ENCODE results near the gene TNN. TPM values are rescaled to one million over a fixed set of nuclear protein-coding genes. Genes with fewer than 3 reads are reported as not detected.
A peak's percentile ranks its signal among the peaks of the same experiment; 100 is the strongest.

Gene TNN
- total RNA-seq, 1 experiment from 2014 or later, result not detected

DNA sequence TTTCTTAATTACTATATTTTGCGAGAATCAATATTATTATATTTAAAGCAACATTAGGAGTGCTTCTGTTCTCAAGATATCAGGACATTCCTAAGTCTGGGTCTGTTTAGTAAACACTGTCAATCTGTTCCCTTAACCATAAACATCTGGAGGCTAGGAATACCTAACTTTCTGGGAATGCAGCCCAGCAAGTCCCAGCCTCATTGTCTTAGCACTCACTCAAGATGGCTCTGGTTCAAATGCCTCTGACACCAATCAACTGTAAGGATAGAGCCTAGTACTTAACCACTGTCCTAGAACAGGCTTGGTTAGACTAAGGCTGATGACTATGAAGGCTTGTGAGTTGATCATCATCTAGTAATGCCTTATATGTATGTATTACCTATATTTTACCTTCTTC, 61.5 kb downstream of the TNN start:
- POLR2A ChIA-PET (ENCODE audit: unreplicated experiment), result no interaction called here
- Histone ChIP-seq H3K36me3 (ENCODE audit: low read depth, low read length) (no peaks in the 10 kb centered on the region), H3K9me3 (ENCODE audit: low read length) (no peaks in the 10 kb centered on the region), H3K9ac (ENCODE audit: low read length) (no peak overlapping the region), H2AFZ (ENCODE audit: low read length) (no peak overlapping the region), H3K27me3 (ENCODE audit: low read length) (no peaks in the 10 kb centered on the region), H3K79me2 (ENCODE audit: low read length) (no peaks in the 10 kb centered on the region), H3F3A (ENCODE audit: low read length, unreplicated experiment) (no peaks in the 10 kb centered on the region), H3K4me3 (ENCODE audit: low read length) (no peak overlapping the region), H3K9me2 (replicated peaks; ENCODE audit: low read length) (no peaks in the 10 kb centered on the region), H3K4me1 (ENCODE audit: insufficient read depth, low read length) (no peaks in the 10 kb centered on the region), H3K4me2 (ENCODE audit: low read length) (no peak overlapping the region), H4K20me1 (ENCODE audit: low read length) (no peaks in the 10 kb centered on the region), H3K27ac (ENCODE audit: low read length) (no peak overlapping the region)
- CTCF ChIA-PET, result no interaction called here
- ATAC-seq, result no peak
- intact Hi-C loops (cut with micrococcal nuclease), result no loop called here
- no TSS peak for BruUV-seq (replicated peaks)
- peak; percentile 39 for DNase-seq
- TF ChIP-seq EZH2phosphoT487 (IDR thresholded peaks at IDR 0.05; ENCODE audit: borderline replicate concordance, low read length) (no peak), EZH2 (IDR thresholded peaks at IDR 0.05; ENCODE audit: low read length, unreplicated experiment) (no peak), CTCF (conservative IDR thresholded peaks at IDR 0.05; ENCODE audit: low read depth, low read length) (no peak)

GRCh38 chr1:175129644-175129996, 62.0 kb downstream of the TNN start:
- DNase-seq (no peak), ATAC-seq (no peak)
- no peaks in the 10 kb centered on the region for H3K27me3 ChIP-seq (ENCODE audit: low read length)
- H4K20me1 ChIP-seq (ENCODE audit: low read length), result no peaks in the 10 kb centered on the region
- no peaks in the 10 kb centered on the region for H3K9me2 ChIP-seq (replicated peaks; ENCODE audit: low read length)
- no peak for TF ChIP-seq CTCF (conservative IDR thresholded peaks at IDR 0.05; ENCODE audit: low read depth, low read length)
- no peak for TF ChIP-seq EZH2phosphoT487 (IDR thresholded peaks at IDR 0.05; ENCODE audit: borderline replicate concordance, low read length)
- no peak for TF ChIP-seq EZH2 (IDR thresholded peaks at IDR 0.05; ENCODE audit: low read length, unreplicated experiment)
- no peak overlapping the region for H3K4me2 ChIP-seq (ENCODE audit: low read length)
- H3K9me3 ChIP-seq (ENCODE audit: low read length), result no peaks in the 10 kb centered on the region
- no peaks in the 10 kb centered on the region for H3K36me3 ChIP-seq (ENCODE audit: low read depth, low read length)
- no peak overlapping the region for H2AFZ ChIP-seq (ENCODE audit: low read length)
- H3K27ac ChIP-seq (ENCODE audit: low read length), result no peak overlapping the region
- intact Hi-C loops (cut with micrococcal nuclease), result no loop called here
- H3K9ac ChIP-seq (ENCODE audit: low read length), result no peak overlapping the region
- H3F3A ChIP-seq (ENCODE audit: low read length, unreplicated experiment), result no peaks in the 10 kb centered on the region
- CTCF ChIA-PET, result no interaction called here
- H3K4me3 ChIP-seq (ENCODE audit: low read length), result no peak overlapping the region
- POLR2A ChIA-PET (ENCODE audit: unreplicated experiment), result no interaction called here
- BruUV-seq (replicated peaks), result no TSS peak
- H3K79me2 ChIP-seq (ENCODE audit: low read length), result no peaks in the 10 kb centered on the region
- no peaks in the 10 kb centered on the region for H3K4me1 ChIP-seq (ENCODE audit: insufficient read depth, low read length)

DNA sequence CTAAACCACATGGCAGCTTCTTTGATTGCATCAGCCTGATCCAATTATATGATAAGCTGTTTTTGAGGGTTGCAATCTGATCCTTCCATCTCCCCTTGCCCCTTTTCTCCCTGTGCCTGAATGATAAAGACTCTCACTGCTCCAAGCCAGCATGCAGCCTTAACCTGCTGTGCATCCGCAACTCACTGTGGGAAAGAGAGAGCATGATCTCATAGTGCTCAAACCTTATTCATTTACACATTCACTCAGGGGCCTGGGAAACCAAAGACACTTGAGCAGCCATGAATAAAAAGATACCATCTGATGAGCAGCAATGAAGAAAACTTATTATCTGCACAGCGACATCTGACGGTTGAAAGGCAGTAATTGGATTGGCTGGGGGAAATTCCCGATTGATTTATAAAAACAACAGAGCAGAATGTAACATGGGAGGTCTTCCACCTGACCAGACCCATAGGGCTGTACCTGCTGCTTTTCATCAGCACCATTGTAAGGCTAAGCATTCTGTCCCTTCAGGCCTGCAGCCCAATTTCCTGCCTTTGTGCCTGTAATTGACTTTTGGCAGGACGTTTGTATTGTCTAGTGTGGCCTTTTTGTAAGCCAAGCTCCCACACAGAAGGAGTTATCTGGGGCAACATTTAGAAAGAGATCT, 62.5 kb downstream of the TNN start:
- BruUV-seq (replicated peaks), result no TSS peak
- Histone ChIP-seq H3K27ac (ENCODE audit: low read length) (no peak overlapping the region), H3K9ac (ENCODE audit: low read length) (no peak overlapping the region), H3K9me3 (ENCODE audit: low read length) (no peaks in the 10 kb centered on the region), H3K4me3 (ENCODE audit: low read length) (no peak overlapping the region), H3K4me1 (ENCODE audit: insufficient read depth, low read length) (no peaks in the 10 kb centered on the region), H3K9me2 (replicated peaks; ENCODE audit: low read length) (no peaks in the 10 kb centered on the region), H3K79me2 (ENCODE audit: low read length) (no peaks in the 10 kb centered on the region), H3F3A (ENCODE audit: low read length, unreplicated experiment) (no peaks in the 10 kb centered on the region), H3K36me3 (ENCODE audit: low read depth, low read length) (no peaks in the 10 kb centered on the region), H4K20me1 (ENCODE audit: low read length) (no peaks in the 10 kb centered on the region), H3K27me3 (ENCODE audit: low read length) (no peaks in the 10 kb centered on the region), H3K4me2 (ENCODE audit: low read length) (no peak overlapping the region), H2AFZ (ENCODE audit: low read length) (no peak overlapping the region)
- POLR2A ChIA-PET (ENCODE audit: unreplicated experiment), result no interaction called here
- TF ChIP-seq EZH2 (IDR thresholded peaks at IDR 0.05; ENCODE audit: low read length, unreplicated experiment) (no peak), CTCF (conservative IDR thresholded peaks at IDR 0.05; ENCODE audit: low read depth, low read length) (0 out of 2 replicates have a peak, but pooled peaks have one; percentile 22)
- CTCF ChIA-PET, result no interaction called here
- DNase-seq (peak; percentile 17), ATAC-seq (no peak)
- intact Hi-C loops (cut with micrococcal nuclease), result no loop called here
